ENCODE results near the gene FGF19.

The FGF19 gene

GRCh38 chr11:69703768-69704507 lies at the start of gene FGF19:
Gene FGF19 (minus strand): TSS chr11:69704022. CDS start chr11:69703876, 146 bp downstream.
- Mint-ChIP-seq H3K9me3 (no peaks in the 10 kb centered on the region), H3K27ac (peak within 1 kb of the TSS; percentile 89), H3K4me1 (peaks cover 16 to 30% of the 10 kb centered on the region in 2 donors), H3K4me3 (peak within 1 kb of the TSS; percentile 70 to 72), H3K27me3 (peaks cover 50 to 67% of the 10 kb centered on the region in 2 donors), H3K36me3 (no peaks in the 10 kb centered on the region)
- no peak for ATAC-seq (replicated peaks)
- no peak for DNase-seq

- Mint-ChIP-seq H3K4me3 (no peak overlapping the region), H3K27ac (no peak overlapping the region), H3K27me3 (peaks cover 18 to 27% of the 10 kb centered on the region in 2 donors), H3K4me1 (no peaks in the 10 kb centered on the region), H3K36me3 (no peaks in the 10 kb centered on the region), H3K9me3 (peaks cover 3 to 4% of the 10 kb centered on the region in 2 donors)
- ATAC-seq (replicated peaks) (no peak), DNase-seq (no peak)
Observed at GRCh38 chr11:69752890-69753289, 49.1 kb upstream of the FGF19 start.

- ATAC-seq (replicated peaks) = no peak
- Mint-ChIP-seq H3K4me1 (no peaks in the 10 kb centered on the region), H3K27ac (no peak overlapping the region), H3K27me3 (peaks cover 11 to 18% of the 10 kb centered on the region in 2 donors), H3K4me3 (no peak overlapping the region), H3K36me3 (no peaks in the 10 kb centered on the region), H3K9me3 (peaks cover 0 to 1% of the 10 kb centered on the region in 2 donors)
- no peak for DNase-seq
Observed at GRCh38 chr11:69750875-69751597, 47.2 kb upstream of the FGF19 start.

- no peaks in the 10 kb centered on the region for H3K4me1 Mint-ChIP-seq
- H3K36me3 Mint-ChIP-seq = no peaks in the 10 kb centered on the region
- H3K27ac Mint-ChIP-seq = no peak overlapping the region
- H3K9me3 Mint-ChIP-seq = no peaks in the 10 kb centered on the region
- ATAC-seq (replicated peaks) (no peak), DNase-seq (no peak)
- H3K4me3 Mint-ChIP-seq = no peak overlapping the region
- peaks cover 13 to 21% of the 10 kb centered on the region in 2 donors for H3K27me3 Mint-ChIP-seq
Observed at GRCh38 chr11:69750108-69750850, 46.5 kb upstream of the FGF19 start.

GRCh38 chr11:69748637-69749036 lies 44.8 kb upstream of the FGF19 start:
- Mint-ChIP-seq H3K4me1 (no peaks in the 10 kb centered on the region), H3K9me3 (no peaks in the 10 kb centered on the region), H3K27me3 (peaks cover 17 to 23% of the 10 kb centered on the region in 2 donors)

GRCh38 chr11:69746752-69747742 lies 43.2 kb upstream of the FGF19 start:
- Mint-ChIP-seq H3K4me3 (no peak overlapping the region), H3K27me3 (peaks cover 17 to 28% of the 10 kb centered on the region in 2 donors), H3K9me3 (no peaks in the 10 kb centered on the region), H3K4me1 (no peaks in the 10 kb centered on the region), H3K27ac (no peak overlapping the region), H3K36me3 (no peaks in the 10 kb centered on the region)
- DNase-seq = no peak
- ATAC-seq (replicated peaks) = no peak

More at GRCh38 chr11:69748637-69749036, 44.8 kb upstream of the FGF19 start:
- ATAC-seq (replicated peaks) (no peak), DNase-seq (no peak)
- no peak overlapping the region for H3K4me3 Mint-ChIP-seq
- H3K27ac Mint-ChIP-seq = no peak overlapping the region
- H3K36me3 Mint-ChIP-seq = no peaks in the 10 kb centered on the region

GRCh38 chr11:69746140-69746539 lies 42.3 kb upstream of the FGF19 start:
- Mint-ChIP-seq H3K9me3 (no peaks in the 10 kb centered on the region), H3K4me3 (no peak overlapping the region), H3K4me1 (no peaks in the 10 kb centered on the region), H3K36me3 (no peaks in the 10 kb centered on the region), H3K27me3 (peaks cover 22 to 28% of the 10 kb centered on the region in 2 donors), H3K27ac (no peak overlapping the region)
- DNase-seq = no peak
- ATAC-seq (replicated peaks) = no peak

GRCh38 chr11:69745201-69745600 lies 41.4 kb upstream of the FGF19 start:
- no peaks in the 10 kb centered on the region for H3K36me3 Mint-ChIP-seq

GRCh38 chr11:69744435-69744834 lies 40.6 kb upstream of the FGF19 start:
- H3K4me1 Mint-ChIP-seq = no peaks in the 10 kb centered on the region
- ATAC-seq (replicated peaks) (no peak), DNase-seq (no peak)
- no peak overlapping the region for H3K27ac Mint-ChIP-seq
- peaks cover 24 to 25% of the 10 kb centered on the region in 2 donors for H3K27me3 Mint-ChIP-seq
- H3K9me3 Mint-ChIP-seq = peaks cover 0 to 2% of the 10 kb centered on the region in 2 donors
- no peak overlapping the region for H3K4me3 Mint-ChIP-seq
- no peaks in the 10 kb centered on the region for H3K36me3 Mint-ChIP-seq

More at GRCh38 chr11:69745201-69745600, 41.4 kb upstream of the FGF19 start:
- peaks cover 22 to 24% of the 10 kb centered on the region in 2 donors for H3K27me3 Mint-ChIP-seq
- ATAC-seq (replicated peaks) (no peak), DNase-seq (no peak)
- no peaks in the 10 kb centered on the region for H3K4me1 Mint-ChIP-seq
- no peak overlapping the region for H3K27ac Mint-ChIP-seq
- H3K9me3 Mint-ChIP-seq = no peaks in the 10 kb centered on the region
- no peak overlapping the region for H3K4me3 Mint-ChIP-seq

- no peak for ATAC-seq (replicated peaks)
- peaks cover 11 to 16% of the 10 kb centered on the region in 2 donors for H3K9me3 Mint-ChIP-seq
- peaks cover 3 to 4% of the 10 kb centered on the region in 2 donors for H3K36me3 Mint-ChIP-seq
- no peak overlapping the region for H3K4me3 Mint-ChIP-seq
- no peak overlapping the region for H3K27ac Mint-ChIP-seq
- DNase-seq = no peak
- H3K27me3 Mint-ChIP-seq = peaks cover 42 to 49% of the 10 kb centered on the region in 2 donors
- no peaks in the 10 kb centered on the region for H3K4me1 Mint-ChIP-seq
Observed at GRCh38 chr11:69734841-69735240, 31.0 kb upstream of the FGF19 start.

GRCh38 chr11:69734367-69734766 lies 30.5 kb upstream of the FGF19 start:
- no peak overlapping the region for H3K4me3 Mint-ChIP-seq
- peaks cover 3 to 4% of the 10 kb centered on the region in 2 donors for H3K36me3 Mint-ChIP-seq
- H3K27me3 Mint-ChIP-seq = peaks cover 47 to 50% of the 10 kb centered on the region in 2 donors
- ATAC-seq (replicated peaks) = no peak
- no peaks in the 10 kb centered on the region for H3K4me1 Mint-ChIP-seq
- H3K27ac Mint-ChIP-seq = no peak overlapping the region
- no peak for DNase-seq
- peaks cover 8 to 16% of the 10 kb centered on the region in 2 donors for H3K9me3 Mint-ChIP-seq

- Mint-ChIP-seq H3K27me3 (peaks cover 59 to 60% of the 10 kb centered on the region in 2 donors), H3K27ac (no peak overlapping the region)
Observed at GRCh38 chr11:69732910-69733309, 29.1 kb upstream of the FGF19 start.

GRCh38 chr11:69731110-69731509 lies 27.3 kb upstream of the FGF19 start:
- Mint-ChIP-seq H3K4me1 (no peaks in the 10 kb centered on the region), H3K36me3 (peaks cover 3 to 4% of the 10 kb centered on the region in 2 donors), H3K27me3 (peaks cover 71% of the 10 kb centered on the region in 2 donors), H3K4me3 (no peak overlapping the region), H3K9me3 (peaks cover 2 to 16% of the 10 kb centered on the region in 2 donors), H3K27ac (no peak overlapping the region)
- no peak for ATAC-seq (replicated peaks)
- DNase-seq = no peak

More at GRCh38 chr11:69732910-69733309, 29.1 kb upstream of the FGF19 start:
- no peak for DNase-seq
- peaks cover 4 to 16% of the 10 kb centered on the region in 2 donors for H3K9me3 Mint-ChIP-seq
- no peak for ATAC-seq (replicated peaks)
- H3K36me3 Mint-ChIP-seq = peaks cover 3 to 4% of the 10 kb centered on the region in 2 donors
- H3K4me3 Mint-ChIP-seq = no peak overlapping the region
- H3K4me1 Mint-ChIP-seq = no peaks in the 10 kb centered on the region
